ENCODE results near the gene CHST3. TPM values are rescaled to one million over a fixed set of nuclear protein-coding genes. Genes with fewer than 3 reads are reported as not detected.

CHST3 gene
- total and polyA plus RNA-seq, 8 donors = 3.1 to 10.8 (median 3.6) TPM

DNA sequence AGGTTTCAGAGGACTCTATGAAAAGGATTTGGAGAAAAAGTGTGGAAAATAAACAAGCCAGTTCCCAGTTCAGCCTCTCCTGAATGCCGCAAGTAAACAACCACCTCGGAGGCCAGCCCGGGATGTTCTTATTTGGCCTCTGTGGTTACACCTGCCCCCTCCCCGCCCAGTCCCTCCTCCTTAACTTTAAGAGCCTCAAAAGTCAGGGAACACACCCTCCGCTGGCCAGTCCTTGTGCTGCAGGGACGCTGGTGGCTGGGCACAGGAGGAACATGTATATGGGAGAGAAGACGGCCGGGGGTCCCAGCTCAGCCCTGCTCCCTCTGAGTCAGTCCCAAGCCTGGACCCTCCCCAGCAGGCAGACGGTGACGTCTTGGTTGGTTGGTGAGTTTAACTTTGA lies 6.1 kb downstream of the CHST3 start:
- WGBS, 2 donors = 32 to 41% methylated on average over 10 of the region's 10 CpGs
- Histone ChIP-seq H3K4me3 (no peak overlapping the region), H3K36me3 (no peaks in the 10 kb centered on the region), H3K27ac (peak overlapping the region in 2 of 4 donors; percentile 17 to 22), H3K27me3 (no peaks in the 10 kb centered on the region), H3K4me1 (no peaks in the 10 kb centered on the region), H3K9me3 (no peaks in the 10 kb centered on the region)
- intact Hi-C loops (cut with DNase I) = no loop called here
- FAIRE-seq = no peak
- ATAC-seq = peak in 3 of 4 donors; percentile 11 to 57 (median 45)
- TF ChIP-seq, protein P1, sequence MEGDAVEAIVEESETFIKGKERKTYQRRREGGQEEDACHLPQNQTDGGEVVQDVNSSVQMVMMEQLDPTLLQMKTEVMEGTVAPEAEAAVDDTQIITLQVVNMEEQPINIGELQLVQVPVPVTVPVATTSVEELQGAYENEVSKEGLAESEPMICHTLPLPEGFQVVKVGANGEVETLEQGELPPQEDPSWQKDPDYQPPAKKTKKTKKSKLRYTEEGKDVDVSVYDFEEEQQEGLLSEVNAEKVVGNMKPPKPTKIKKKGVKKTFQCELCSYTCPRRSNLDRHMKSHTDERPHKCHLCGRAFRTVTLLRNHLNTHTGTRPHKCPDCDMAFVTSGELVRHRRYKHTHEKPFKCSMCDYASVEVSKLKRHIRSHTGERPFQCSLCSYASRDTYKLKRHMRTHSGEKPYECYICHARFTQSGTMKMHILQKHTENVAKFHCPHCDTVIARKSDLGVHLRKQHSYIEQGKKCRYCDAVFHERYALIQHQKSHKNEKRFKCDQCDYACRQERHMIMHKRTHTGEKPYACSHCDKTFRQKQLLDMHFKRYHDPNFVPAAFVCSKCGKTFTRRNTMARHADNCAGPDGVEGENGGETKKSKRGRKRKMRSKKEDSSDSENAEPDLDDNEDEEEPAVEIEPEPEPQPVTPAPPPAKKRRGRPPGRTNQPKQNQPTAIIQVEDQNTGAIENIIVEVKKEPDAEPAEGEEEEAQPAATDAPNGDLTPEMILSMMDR (IDR thresholded peaks at IDR 0.05) = no peak
- DNase-seq = no peak

DNA sequence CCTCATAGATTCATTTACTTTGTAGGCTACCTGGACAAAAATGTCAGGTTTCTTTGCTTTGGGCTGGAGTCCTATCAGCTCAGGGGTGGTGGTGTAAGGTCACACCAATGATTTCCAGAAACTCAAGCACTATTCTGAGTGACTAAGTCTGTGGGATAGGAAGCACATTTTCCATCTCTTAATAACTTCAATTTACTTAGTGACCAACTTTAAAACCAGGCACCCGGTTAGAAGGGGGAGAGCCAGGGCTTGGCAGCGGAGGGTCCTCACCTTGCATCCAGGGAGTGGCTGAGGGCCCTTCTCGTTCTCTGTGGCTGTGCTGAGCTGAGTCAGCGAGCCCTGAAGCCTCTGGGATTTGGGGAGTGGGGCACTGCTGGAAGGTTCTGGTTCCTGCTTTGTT lies 6.7 kb downstream of the CHST3 start:
- H3K4me1 ChIP-seq = peaks cover 0 to 5% (median 0%) of the 10 kb centered on the region in 3 donors
- H3K4me3 ChIP-seq = no peak overlapping the region
- intact Hi-C loops (cut with DNase I) = no loop called here
- H3K27ac ChIP-seq = peak overlapping the region in 2 of 4 donors; percentile 17 to 22
- no peak for ATAC-seq
- H3K36me3 ChIP-seq = no peaks in the 10 kb centered on the region
- 64 to 68% methylated on average over 4 of the region's 4 CpGs for WGBS, 2 donors
- no peak for DNase-seq
- FAIRE-seq = no peak
- H3K27me3 ChIP-seq = no peaks in the 10 kb centered on the region
- H3K9me3 ChIP-seq = no peaks in the 10 kb centered on the region
- TF ChIP-seq, protein P1 (IDR thresholded peaks at IDR 0.05) = no peak

DNA sequence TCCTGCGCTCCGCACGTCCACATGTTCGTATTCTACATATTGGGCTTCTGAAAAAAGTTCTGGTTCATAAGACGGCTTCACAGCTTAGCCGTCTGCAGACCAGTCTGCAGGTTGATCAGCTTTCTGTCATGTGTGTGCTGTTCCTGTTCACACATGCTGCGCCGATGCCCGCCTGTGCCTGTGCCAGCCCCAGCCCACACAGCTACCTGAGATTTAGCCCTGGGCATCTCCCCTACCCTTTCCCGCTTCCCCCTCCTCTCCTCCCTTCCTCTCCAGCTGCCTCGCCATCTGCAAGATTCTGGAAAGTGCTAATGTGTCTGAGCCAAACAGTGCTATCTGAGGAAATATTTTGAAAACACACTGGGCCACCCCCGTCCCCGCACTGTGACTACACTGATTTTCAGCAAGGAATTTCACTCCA lies 7.1 kb downstream of the CHST3 start:
- intact Hi-C loops (cut with DNase I) = no loop called here
- no peaks in the 10 kb centered on the region for H3K9me3 ChIP-seq
- ATAC-seq (no peak), FAIRE-seq (no peak), DNase-seq (no peak)
- TF ChIP-seq, protein P1 (IDR thresholded peaks at IDR 0.05) = no peak
- H3K27ac ChIP-seq = peak overlapping the region in 1 of 4 donors; percentile 17
- no peaks in the 10 kb centered on the region for H3K27me3 ChIP-seq
- H3K4me3 ChIP-seq = no peak overlapping the region
- peaks cover 0 to 9% (median 4%) of the 10 kb centered on the region in 3 donors for H3K4me1 ChIP-seq
- 75 to 83% methylated on average over 10 to 13 of the region's 13 CpGs for WGBS, 2 donors
- no peaks in the 10 kb centered on the region for H3K36me3 ChIP-seq

DNA sequence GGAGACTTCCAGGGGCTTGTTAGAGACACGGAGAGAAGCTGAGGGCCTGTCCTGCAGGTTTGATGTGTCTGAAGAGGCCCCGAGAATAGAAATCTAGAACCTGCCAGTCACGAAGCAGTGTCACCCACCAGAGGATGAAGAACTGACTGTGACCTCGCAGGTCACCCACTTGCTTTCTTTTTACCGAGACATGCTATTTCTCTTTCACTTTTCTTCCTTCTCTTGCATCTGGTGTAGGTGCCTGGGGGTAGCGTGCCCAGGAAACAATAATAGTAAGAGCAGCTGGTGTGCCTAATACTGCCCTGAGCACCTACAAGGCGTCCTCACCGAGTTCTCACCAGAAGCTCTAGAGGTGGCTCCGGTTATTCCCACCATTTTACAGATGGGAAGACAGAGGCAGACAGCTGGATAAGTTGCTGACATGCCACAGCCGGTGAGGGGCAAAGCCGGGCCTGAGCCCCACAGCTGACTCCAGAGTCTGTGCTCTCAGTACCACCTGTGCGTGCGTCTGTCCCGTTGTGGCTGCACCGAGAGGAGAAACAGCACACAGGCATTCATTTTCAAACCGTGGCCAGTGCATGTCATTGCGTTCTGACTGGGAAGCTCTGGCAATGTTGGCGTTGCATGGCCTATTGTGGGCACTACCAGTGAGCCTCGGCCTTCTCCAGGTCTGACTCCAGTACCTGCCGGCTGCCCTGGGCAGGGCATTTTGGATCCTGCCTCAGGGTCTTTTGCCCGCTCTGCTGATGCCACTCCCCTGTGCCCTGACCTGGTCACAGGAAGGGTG lies 7.8 kb downstream of the CHST3 start:
- TF ChIP-seq, protein P1 (IDR thresholded peaks at IDR 0.05) = no peak
- Histone ChIP-seq H3K4me1 (peaks cover 0 to 9% (median 7%) of the 10 kb centered on the region in 3 donors), H3K27ac (no peak overlapping the region), H3K27me3 (no peaks in the 10 kb centered on the region), H3K9me3 (no peaks in the 10 kb centered on the region), H3K36me3 (no peaks in the 10 kb centered on the region), H3K4me3 (no peak overlapping the region)
- ATAC-seq = no peak
- DNase-seq = no peak
- 78 to 90% methylated on average over 21 of the region's 21 CpGs for WGBS, 2 donors
- FAIRE-seq = no peak
- intact Hi-C loops (cut with DNase I) = no loop called here

Data from pancreas (tissue), 10 donors.